ENCODE data around the gene GRAMD2B. TPM values are rescaled to one million over a fixed set of nuclear protein-coding genes. Genes with fewer than 3 reads are reported as not detected.
A peak's percentile ranks its signal among the peaks of the same experiment; 100 is the strongest.
"Not testable (repeated sequence)": the region's sequence is repeated elsewhere in the genome, so short reads cannot be mapped to it uniquely, and the experiment has no call there.

GRAMD2B gene
- total RNA-seq, 4 donors from 2014 or later: 37.7 to 61.5 (median 44.6) TPM

DNA sequence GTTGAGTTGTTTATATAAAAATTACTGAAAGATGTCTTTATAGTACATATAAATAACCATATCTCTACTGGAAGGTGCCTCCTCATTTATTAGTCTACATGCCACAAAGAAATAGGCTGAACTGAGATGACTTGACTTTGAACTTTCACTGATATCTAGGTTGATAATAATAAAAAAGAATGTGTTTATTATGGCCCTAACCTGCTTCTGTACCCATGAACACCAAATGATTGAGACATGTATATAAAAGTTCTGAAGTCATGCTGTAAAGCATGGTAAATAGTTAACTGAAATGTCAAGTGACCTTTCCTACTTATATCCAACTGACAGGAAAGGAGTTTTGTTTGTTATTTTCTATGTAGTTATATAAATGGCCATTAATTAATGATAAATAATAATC, 33.2 kb upstream of the GRAMD2B start:
- H3K4me3 ChIP-seq: no peak overlapping the region
- no peak for TF ChIP-seq POLR2A (IDR thresholded peaks at IDR 0.05)
- TF ChIP-seq, protein P1, sequence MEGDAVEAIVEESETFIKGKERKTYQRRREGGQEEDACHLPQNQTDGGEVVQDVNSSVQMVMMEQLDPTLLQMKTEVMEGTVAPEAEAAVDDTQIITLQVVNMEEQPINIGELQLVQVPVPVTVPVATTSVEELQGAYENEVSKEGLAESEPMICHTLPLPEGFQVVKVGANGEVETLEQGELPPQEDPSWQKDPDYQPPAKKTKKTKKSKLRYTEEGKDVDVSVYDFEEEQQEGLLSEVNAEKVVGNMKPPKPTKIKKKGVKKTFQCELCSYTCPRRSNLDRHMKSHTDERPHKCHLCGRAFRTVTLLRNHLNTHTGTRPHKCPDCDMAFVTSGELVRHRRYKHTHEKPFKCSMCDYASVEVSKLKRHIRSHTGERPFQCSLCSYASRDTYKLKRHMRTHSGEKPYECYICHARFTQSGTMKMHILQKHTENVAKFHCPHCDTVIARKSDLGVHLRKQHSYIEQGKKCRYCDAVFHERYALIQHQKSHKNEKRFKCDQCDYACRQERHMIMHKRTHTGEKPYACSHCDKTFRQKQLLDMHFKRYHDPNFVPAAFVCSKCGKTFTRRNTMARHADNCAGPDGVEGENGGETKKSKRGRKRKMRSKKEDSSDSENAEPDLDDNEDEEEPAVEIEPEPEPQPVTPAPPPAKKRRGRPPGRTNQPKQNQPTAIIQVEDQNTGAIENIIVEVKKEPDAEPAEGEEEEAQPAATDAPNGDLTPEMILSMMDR (IDR thresholded peaks at IDR 0.05): no peak
- no peak for TF ChIP-seq EP300 (IDR thresholded peaks at IDR 0.05)
- H3K27me3 ChIP-seq: no peaks in the 10 kb centered on the region
- H3K27ac ChIP-seq: no peak overlapping the region
- no peaks in the 10 kb centered on the region for H3K36me3 ChIP-seq
- DNase-seq (ENCODE audit: low spot score in 2 of 2): no peak
- no peaks in the 10 kb centered on the region for H3K9me3 ChIP-seq
- H3K4me1 ChIP-seq: peaks cover 0 to 12% (median 0%) of the 10 kb centered on the region in 4 donors

GRCh38 chr5:126391386-126391785, 31.8 kb upstream of the GRAMD2B start:
- TF ChIP-seq EP300 (IDR thresholded peaks at IDR 0.05) (no peak), POLR2A (IDR thresholded peaks at IDR 0.05) (no peak)
- TF ChIP-seq, protein P1 (IDR thresholded peaks at IDR 0.05): no peak
- Histone ChIP-seq H3K27me3 (no peaks in the 10 kb centered on the region), H3K4me3 (no peak overlapping the region), H3K27ac (no peak overlapping the region), H3K9me3 (no peaks in the 10 kb centered on the region), H3K4me1 (peaks cover 0 to 8% (median 0%) of the 10 kb centered on the region in 4 donors), H3K36me3 (no peaks in the 10 kb centered on the region)
- DNase-seq (ENCODE audit: low spot score in 2 of 2): no peak
- whole genome bisulfite sequencing, 2 donors: 94 to 97% methylated on average over 1 of the region's 1 CpG

DNA sequence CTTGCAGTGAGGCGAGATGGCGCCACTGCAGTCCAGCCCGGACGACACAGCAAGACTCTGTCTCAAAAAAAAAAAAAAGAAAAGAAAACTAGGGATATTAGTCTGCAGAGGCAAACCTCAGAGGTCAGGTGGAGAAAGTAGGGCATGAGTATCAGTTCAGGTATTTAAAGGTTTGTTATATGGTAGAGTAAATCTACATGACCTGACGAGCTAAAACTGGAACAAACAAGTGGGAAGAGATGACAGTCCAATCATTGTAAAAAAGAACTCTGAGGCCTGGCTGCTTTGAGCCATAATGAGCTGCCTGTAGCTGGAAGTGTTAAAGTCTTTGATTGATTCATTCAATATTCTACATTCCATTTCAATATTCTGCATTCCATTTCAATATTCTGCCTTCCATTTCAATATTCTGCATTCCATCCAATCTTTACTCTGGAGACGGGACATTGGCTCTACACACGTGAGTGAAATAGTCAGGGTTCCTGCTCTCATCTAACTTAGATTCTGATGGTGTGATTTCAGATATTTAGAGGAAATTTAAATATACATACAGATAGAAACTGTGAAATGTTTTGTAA, 28.9 kb upstream of the GRAMD2B start:
- no peaks in the 10 kb centered on the region for H3K27me3 ChIP-seq
- DNase-seq (ENCODE audit: low spot score in 2 of 2): no peak
- H3K4me3 ChIP-seq: no peak overlapping the region
- H3K36me3 ChIP-seq: no peaks in the 10 kb centered on the region
- peak overlapping the region in 2 of 4 donors; percentile 10 to 26 for H3K27ac ChIP-seq
- H3K4me1 ChIP-seq: peaks cover 0 to 8% (median 0%) of the 10 kb centered on the region in 4 donors
- WGBS, 2 donors: 52 to 58% methylated on average over 7 of the region's 7 CpGs
- no peaks in the 10 kb centered on the region for H3K9me3 ChIP-seq
- no peak for TF ChIP-seq EP300 (IDR thresholded peaks at IDR 0.05)
- no peak for TF ChIP-seq POLR2A (IDR thresholded peaks at IDR 0.05)
- TF ChIP-seq, protein P1 (IDR thresholded peaks at IDR 0.05): no peak

- 35 to 48% methylated on average over 2 of the region's 2 CpGs for WGBS, 2 donors
- H3K9me3 ChIP-seq: peaks cover 0 to 8% (median 0%) of the 10 kb centered on the region in 4 donors
- H3K27ac ChIP-seq: peak overlapping the region in 2 of 4 donors; percentile 22 to 26
- H3K27me3 ChIP-seq: no peaks in the 10 kb centered on the region
- H3K4me3 ChIP-seq: no peak overlapping the region
- TF ChIP-seq POLR2A (IDR thresholded peaks at IDR 0.05) (no peak), EP300 (IDR thresholded peaks at IDR 0.05) (no peak)
- TF ChIP-seq, protein P1 (IDR thresholded peaks at IDR 0.05): no peak
- peaks cover 0 to 8% (median 0%) of the 10 kb centered on the region in 4 donors for H3K4me1 ChIP-seq
- no peak for DNase-seq (ENCODE audit: low spot score in 2 of 2)
- no peaks in the 10 kb centered on the region for H3K36me3 ChIP-seq
These were observed 28.0 kb upstream of the GRAMD2B start for GRCh38 chr5:126395198-126395597.

DNA sequence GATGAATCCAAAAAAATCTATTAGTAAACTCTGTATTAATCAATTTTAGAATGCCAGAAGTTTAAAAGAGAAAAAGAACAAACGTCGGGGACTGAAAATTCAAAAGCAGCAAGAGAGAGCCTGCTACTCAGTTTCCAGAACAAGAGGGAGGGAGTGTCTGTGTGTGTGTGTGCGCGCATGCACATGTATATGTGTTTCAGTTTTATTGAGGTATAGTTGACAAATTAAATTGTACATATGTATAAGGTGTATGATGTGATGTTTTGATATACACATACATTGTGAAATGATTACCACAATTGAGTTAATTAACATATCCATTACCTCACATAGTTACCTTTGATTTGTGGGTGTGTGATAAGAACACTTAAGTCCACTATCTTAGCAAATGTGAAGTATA, 27.6 kb upstream of the GRAMD2B start:
- WGBS, 2 donors: 64 to 69% methylated on average over 4 of the region's 4 CpGs
- TF ChIP-seq EP300 (IDR thresholded peaks at IDR 0.05) (no peak), POLR2A (IDR thresholded peaks at IDR 0.05) (no peak)
- TF ChIP-seq, protein P1 (IDR thresholded peaks at IDR 0.05): no peak

DNA sequence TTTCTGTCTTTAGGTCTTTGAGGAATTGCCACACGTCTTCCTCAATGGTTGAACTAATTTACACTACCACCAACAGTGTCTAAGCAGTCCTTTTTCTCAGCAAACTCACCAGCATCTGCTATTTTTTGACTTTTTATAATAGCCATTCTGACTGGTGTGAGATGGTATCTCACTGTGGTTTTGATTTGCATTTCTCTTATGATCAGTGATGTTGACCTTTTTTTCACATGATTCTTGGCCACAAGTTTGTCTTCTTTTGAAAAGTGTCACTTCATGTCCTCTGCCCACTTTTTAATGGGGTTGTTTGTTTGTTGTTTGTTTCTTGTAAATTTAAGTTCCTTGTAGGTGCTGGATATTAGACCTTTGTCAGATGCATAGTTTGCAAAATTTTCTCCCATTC, 26.5 kb upstream of the GRAMD2B start:
- DNase-seq (ENCODE audit: low spot score in 2 of 2); H3K4me1 ChIP-seq; H3K27ac ChIP-seq; H3K36me3 ChIP-seq; H3K4me3 ChIP-seq; H3K27me3 ChIP-seq: not testable (repeated sequence)
- peaks cover 0 to 23% (median 4%) of the 10 kb centered on the region in 4 donors for H3K9me3 ChIP-seq
- 79 to 92% methylated on average over 1 of the region's 1 CpG for WGBS, 2 donors

More for the DNA sequence above, 27.6 kb upstream of the GRAMD2B start:
- H3K27ac ChIP-seq: peak overlapping the region in 2 of 4 donors; percentile 22 to 26
- no peaks in the 10 kb centered on the region for H3K36me3 ChIP-seq
- peaks cover 0 to 12% (median under 1%) of the 10 kb centered on the region in 4 donors for H3K9me3 ChIP-seq
- DNase-seq (ENCODE audit: low spot score in 2 of 2): no peak
- H3K4me1 ChIP-seq: peaks cover 0 to 8% (median 0%) of the 10 kb centered on the region in 4 donors
- H3K4me3 ChIP-seq: no peak overlapping the region
- H3K27me3 ChIP-seq: no peaks in the 10 kb centered on the region
